HepG2 (cell line): ENCODE results near the gene LEAP2.

Experiments used
- KAT7 ChIP-seq: IDR thresholded peaks from 2 replicates; pipeline ENCODE4 v1.6.1; 2018; ENCODE audit warnings: borderline replicate concordance, missing compliant biosample characterization
- TF ChIP-seq, protein P1 (sequence below), 2 experiments: sonication (generic) in 1 of 2; formaldehyde crosslinking in 1 of 2; IDR thresholded peaks; 2 replicates each; pipeline versions ENCODE4 v1.5.1 to v1.6.1; 2011 to 2020; ENCODE audit warnings: borderline replicate concordance in 1 of 2, low read depth in 1 of 2, low read length in 1 of 2, mild to moderate bottlenecking in 1 of 2, missing genetic modification reagents in 1 of 2, moderate library complexity in 1 of 2
- TF ChIP-seq, protein P2 (sequence below): sonication (generic); formaldehyde crosslinking; IDR thresholded peaks from 2 replicates; pipeline ENCODE4 v1.5.1; 2020; ENCODE audit warnings: mild to moderate bottlenecking, missing genetic modification reagents
- TF ChIP-seq, protein P3 (sequence below): sonication (generic); formaldehyde crosslinking; IDR thresholded peaks from 2 replicates; pipeline ENCODE4 v1.5.0; 2020; ENCODE audit warnings: mild to moderate bottlenecking, missing genetic modification reagents, moderate library complexity

DNA sequence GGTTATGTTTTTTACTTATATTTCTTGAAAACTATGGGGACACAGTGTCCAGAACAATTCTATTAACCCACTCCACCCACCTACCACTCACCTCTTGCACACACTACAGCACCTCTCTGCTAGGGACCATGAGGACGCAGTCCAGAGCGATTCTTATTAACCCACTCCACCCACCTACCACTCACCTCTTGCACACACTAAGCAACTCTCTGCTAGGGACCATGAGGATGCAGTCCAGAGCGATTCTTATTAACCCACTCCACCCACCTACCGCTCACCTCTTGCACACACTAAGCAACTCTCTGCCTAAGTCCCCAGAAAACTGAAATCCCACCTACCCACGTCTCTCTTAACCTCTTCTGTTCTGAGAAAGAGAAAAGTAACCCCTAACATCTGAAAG, 40.9 kb upstream of the LEAP2 start:
- TF ChIP-seq, protein P1, sequence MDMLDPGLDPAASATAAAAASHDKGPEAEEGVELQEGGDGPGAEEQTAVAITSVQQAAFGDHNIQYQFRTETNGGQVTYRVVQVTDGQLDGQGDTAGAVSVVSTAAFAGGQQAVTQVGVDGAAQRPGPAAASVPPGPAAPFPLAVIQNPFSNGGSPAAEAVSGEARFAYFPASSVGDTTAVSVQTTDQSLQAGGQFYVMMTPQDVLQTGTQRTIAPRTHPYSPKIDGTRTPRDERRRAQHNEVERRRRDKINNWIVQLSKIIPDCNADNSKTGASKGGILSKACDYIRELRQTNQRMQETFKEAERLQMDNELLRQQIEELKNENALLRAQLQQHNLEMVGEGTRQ (IDR thresholded peaks at IDR 0.05; ENCODE audit: low read depth, low read length) = no peak
- TF ChIP-seq, protein P1 (CRISPR knock-in tag; IDR thresholded peaks at IDR 0.05; ENCODE audit: borderline replicate concordance) = no peak
- TF ChIP-seq, protein P2, sequence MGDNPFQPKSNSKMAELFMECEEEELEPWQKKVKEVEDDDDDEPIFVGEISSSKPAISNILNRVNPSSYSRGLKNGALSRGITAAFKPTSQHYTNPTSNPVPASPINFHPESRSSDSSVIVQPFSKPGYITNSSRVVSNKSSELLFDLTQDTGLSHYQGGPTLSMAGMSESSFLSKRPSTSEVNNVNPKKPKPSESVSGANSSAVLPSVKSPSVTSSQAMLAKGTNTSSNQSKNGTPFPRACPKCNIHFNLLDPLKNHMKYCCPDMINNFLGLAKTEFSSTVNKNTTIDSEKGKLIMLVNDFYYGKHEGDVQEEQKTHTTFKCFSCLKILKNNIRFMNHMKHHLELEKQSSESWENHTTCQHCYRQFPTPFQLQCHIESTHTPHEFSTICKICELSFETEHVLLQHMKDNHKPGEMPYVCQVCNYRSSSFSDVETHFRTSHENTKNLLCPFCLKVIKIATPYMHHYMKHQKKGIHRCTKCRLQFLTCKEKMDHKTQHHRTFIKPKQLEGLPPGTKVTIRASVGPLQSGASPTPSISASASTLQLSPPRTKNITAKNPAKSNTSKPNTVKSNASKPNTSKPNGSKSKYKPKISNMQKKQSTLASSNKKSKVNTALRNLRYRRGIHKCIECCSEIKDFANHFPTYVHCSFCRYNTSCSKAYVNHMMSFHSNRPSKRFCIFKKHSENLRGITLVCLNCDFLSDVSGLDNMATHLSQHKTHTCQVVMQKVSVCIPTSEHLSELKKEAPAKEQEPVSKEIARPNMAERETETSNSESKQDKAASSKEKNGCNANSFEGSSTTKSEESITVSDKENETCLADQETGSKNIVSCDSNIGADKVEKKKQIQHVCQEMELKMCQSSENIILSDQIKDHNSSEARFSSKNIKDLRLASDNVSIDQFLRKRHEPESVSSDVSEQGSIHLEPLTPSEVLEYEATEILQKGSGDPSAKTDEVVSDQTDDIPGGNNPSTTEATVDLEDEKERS (CRISPR knock-in tag) = no peak
- TF ChIP-seq, protein P3, sequence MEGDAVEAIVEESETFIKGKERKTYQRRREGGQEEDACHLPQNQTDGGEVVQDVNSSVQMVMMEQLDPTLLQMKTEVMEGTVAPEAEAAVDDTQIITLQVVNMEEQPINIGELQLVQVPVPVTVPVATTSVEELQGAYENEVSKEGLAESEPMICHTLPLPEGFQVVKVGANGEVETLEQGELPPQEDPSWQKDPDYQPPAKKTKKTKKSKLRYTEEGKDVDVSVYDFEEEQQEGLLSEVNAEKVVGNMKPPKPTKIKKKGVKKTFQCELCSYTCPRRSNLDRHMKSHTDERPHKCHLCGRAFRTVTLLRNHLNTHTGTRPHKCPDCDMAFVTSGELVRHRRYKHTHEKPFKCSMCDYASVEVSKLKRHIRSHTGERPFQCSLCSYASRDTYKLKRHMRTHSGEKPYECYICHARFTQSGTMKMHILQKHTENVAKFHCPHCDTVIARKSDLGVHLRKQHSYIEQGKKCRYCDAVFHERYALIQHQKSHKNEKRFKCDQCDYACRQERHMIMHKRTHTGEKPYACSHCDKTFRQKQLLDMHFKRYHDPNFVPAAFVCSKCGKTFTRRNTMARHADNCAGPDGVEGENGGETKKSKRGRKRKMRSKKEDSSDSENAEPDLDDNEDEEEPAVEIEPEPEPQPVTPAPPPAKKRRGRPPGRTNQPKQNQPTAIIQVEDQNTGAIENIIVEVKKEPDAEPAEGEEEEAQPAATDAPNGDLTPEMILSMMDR (CRISPR knock-in tag) = no peak
- no peak for TF ChIP-seq KAT7 (CRISPR knock-in tag)
